HepG2 (cell line): ENCODE data around the gene UBAC1. TPM values are rescaled to one million over a fixed set of nuclear protein-coding genes. Genes with fewer than 3 reads are reported as not detected.

Experiments
- BORCS8-MEF2B ChIP-seq: sonication (generic); formaldehyde crosslinking; IDR thresholded peaks from 2 replicates; pipeline ENCODE4 v1.8.0; 2022; ENCODE audit warnings: mild to moderate bottlenecking, missing genetic modification reagents
- ELF4 ChIP-seq: sonication (generic); formaldehyde crosslinking; IDR thresholded peaks from 2 replicates; pipeline ENCODE4 v1.5.0; 2020; ENCODE audit warnings: missing genetic modification reagents, mild to moderate bottlenecking, moderate library complexity, borderline replicate concordance
- FLYWCH1 ChIP-seq: sonication (generic); formaldehyde crosslinking; IDR thresholded peaks from 2 replicates; pipeline ENCODE4 v1.8.1; 2023; ENCODE audit warnings: mild to moderate bottlenecking, missing genetic modification reagents
- MBD4 ChIP-seq: IDR thresholded peaks from 2 replicates; pipeline ENCODE4 v1.6.1; 2012; ENCODE audit warnings: low read length, inconsistent platforms, borderline replicate concordance
- SALL1 ChIP-seq: sonication (generic); formaldehyde crosslinking; IDR thresholded peaks from 2 replicates; pipeline ENCODE4 v1.8.0; 2022; ENCODE audit warnings: mild to moderate bottlenecking, missing genetic modification reagents
- SP140L ChIP-seq: sonication (generic); formaldehyde crosslinking; IDR thresholded peaks from 2 replicates; pipeline ENCODE4 v1.4.0; 2020; ENCODE audit warnings: missing genetic modification reagents, borderline replicate concordance
- TFDP1 ChIP-seq: IDR thresholded peaks from 2 replicates; pipeline ENCODE4 v1.6.1; 2016; ENCODE audit warnings: missing compliant biosample characterization, missing genetic modification reagents, borderline replicate concordance
- THYN1 ChIP-seq: sonication (generic); formaldehyde crosslinking; IDR thresholded peaks from 2 replicates; pipeline ENCODE4 v1.8.1; 2023; ENCODE audit warnings: low read depth, mild to moderate bottlenecking, moderate library complexity, missing genetic modification reagents, borderline replicate concordance
- ZC3H13 ChIP-seq: sonication (generic); formaldehyde crosslinking; IDR thresholded peaks from 2 replicates; pipeline ENCODE4 v1.8.1; 2023; ENCODE audit warnings: mild to moderate bottlenecking, missing genetic modification reagents, moderate library complexity
- ZNF414 ChIP-seq: sonication (generic); formaldehyde crosslinking; IDR thresholded peaks from 2 replicates; pipeline ENCODE4 v1.5.0; 2020; ENCODE audit warnings: missing genetic modification reagents
- ZNF441 ChIP-seq: sonication (generic); formaldehyde crosslinking; IDR thresholded peaks from 2 replicates; pipeline ENCODE4 v1.7.0; 2021; ENCODE audit warnings: missing genetic modification reagents, borderline replicate concordance
- ZNF451 ChIP-seq: sonication (generic); formaldehyde crosslinking; IDR thresholded peaks from 2 replicates; pipeline ENCODE4 v1.5.0; 2020; ENCODE audit warnings: mild to moderate bottlenecking, missing genetic modification reagents
- ZNF503 ChIP-seq: sonication (generic); formaldehyde crosslinking; IDR thresholded peaks from 2 replicates; pipeline ENCODE4 v1.4.0; 2020; ENCODE audit warnings: missing genetic modification reagents
- ZNF678 ChIP-seq: sonication (generic); formaldehyde crosslinking; IDR thresholded peaks from 2 replicates; pipeline ENCODE4 v1.4.0; 2020; ENCODE audit warnings: mild to moderate bottlenecking, missing genetic modification reagents
- ZNF841 ChIP-seq: sonication (generic); formaldehyde crosslinking; IDR thresholded peaks from 2 replicates; pipeline ENCODE4 v1.8.1; 2023; ENCODE audit warnings: missing genetic modification reagents, borderline replicate concordance
- polyA plus RNA-seq, 8 experiments: library from polyadenylated mRNA; depleted of rRNA in 3 of 8; stranded (reverse) in 7 of 8; unstranded in 1 of 8; fragments of >200 nt; fragmentation: Illumina TruSeq in 4 of 8; extraction: Trizol in 4 of 8; gene quantifications; 2 replicates each; pipeline versions ENCODE4 v1.2.1 to v1.2.3, GENCODE V29; 2011 to 2016; ENCODE audit warnings: low read depth in 4 of 8, missing spikeins in 1 of 8, mixed read lengths in 1 of 8; ENCODE audit not compliant: insufficient read depth in 1 of 8
- total RNA-seq, 5 experiments: library from RNA; depleted of rRNA; stranded (reverse); fragments of >200 nt; fragmentation: Illumina TruSeq; extraction: Trizol; gene quantifications; 2 replicates each; pipeline ENCODE4 v1.2.3, GENCODE V29; 2016; ENCODE audit warnings: low read depth in 1 of 5
- TF ChIP-seq, protein P1 (sequence below): sonication (generic); formaldehyde crosslinking; IDR thresholded peaks from 2 replicates; pipeline ENCODE4 v1.4.0; 2020; ENCODE audit warnings: missing genetic modification reagents, borderline replicate concordance
- TF ChIP-seq, protein P2 (sequence below): sonication (generic); formaldehyde crosslinking; IDR thresholded peaks from 2 replicates; pipeline ENCODE4 v1.5.1; 2020; ENCODE audit warnings: mild to moderate bottlenecking, missing genetic modification reagents, moderate library complexity
- TF ChIP-seq, protein P3 (sequence below): sonication (generic); formaldehyde crosslinking; IDR thresholded peaks from 2 replicates; pipeline ENCODE4 v1.5.0; 2020; ENCODE audit warnings: mild to moderate bottlenecking, low read depth, missing genetic modification reagents, borderline replicate concordance

The UBAC1 gene
- total and polyA plus RNA-seq, 2 of the 13 experiments (the other 11 are each of a cell fraction or from before 2014, with no cell fraction given) = 32.2 to 34.1 TPM

GRCh38 chr9:135971892-135972291, 10.7 kb upstream of the UBAC1 start (continued):
- TF ChIP-seq, protein P1, sequence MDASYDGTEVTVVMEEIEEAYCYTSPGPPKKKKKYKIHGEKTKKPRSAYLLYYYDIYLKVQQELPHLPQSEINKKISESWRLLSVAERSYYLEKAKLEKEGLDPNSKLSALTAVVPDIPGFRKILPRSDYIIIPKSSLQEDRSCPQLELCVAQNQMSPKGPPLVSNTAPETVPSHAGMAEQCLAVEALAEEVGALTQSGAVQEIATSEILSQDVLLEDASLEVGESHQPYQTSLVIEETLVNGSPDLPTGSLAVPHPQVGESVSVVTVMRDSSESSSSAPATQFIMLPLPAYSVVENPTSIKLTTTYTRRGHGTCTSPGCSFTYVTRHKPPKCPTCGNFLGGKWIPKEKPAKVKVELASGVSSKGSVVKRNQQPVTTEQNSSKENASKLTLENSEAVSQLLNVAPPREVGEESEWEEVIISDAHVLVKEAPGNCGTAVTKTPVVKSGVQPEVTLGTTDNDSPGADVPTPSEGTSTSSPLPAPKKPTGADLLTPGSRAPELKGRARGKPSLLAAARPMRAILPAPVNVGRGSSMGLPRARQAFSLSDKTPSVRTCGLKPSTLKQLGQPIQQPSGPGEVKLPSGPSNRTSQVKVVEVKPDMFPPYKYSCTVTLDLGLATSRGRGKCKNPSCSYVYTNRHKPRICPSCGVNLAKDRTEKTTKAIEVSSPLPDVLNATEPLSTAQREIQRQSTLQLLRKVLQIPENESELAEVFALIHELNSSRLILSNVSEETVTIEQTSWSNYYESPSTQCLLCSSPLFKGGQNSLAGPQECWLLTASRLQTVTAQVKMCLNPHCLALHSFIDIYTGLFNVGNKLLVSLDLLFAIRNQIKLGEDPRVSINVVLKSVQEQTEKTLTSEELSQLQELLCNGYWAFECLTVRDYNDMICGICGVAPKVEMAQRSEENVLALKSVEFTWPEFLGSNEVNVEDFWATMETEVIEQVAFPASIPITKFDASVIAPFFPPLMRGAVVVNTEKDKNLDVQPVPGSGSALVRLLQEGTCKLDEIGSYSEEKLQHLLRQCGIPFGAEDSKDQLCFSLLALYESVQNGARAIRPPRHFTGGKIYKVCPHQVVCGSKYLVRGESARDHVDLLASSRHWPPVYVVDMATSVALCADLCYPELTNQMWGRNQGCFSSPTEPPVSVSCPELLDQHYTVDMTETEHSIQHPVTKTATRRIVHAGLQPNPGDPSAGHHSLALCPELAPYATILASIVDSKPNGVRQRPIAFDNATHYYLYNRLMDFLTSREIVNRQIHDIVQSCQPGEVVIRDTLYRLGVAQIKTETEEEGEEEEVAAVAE = peak; percentile 97
- peak; percentile 100 for TF ChIP-seq BORCS8-MEF2B (CRISPR knock-in tag)
- peak; percentile 99 for TF ChIP-seq FLYWCH1 (CRISPR knock-in tag)
- TF ChIP-seq ELF4 = peak; percentile 95
- TF ChIP-seq ZC3H13 (CRISPR knock-in tag) = peak; percentile 96
- peak; percentile 100 for TF ChIP-seq SALL1
- peak; percentile 99 for TF ChIP-seq ZNF414 (CRISPR knock-in tag)
- peak; percentile 99 for TF ChIP-seq SP140L (CRISPR knock-in tag)
- TF ChIP-seq THYN1 (CRISPR knock-in tag) = no peak
- peak; percentile 99 for TF ChIP-seq ZNF678 (CRISPR knock-in tag)
- TF ChIP-seq MBD4 = no peak
- peak; percentile 89 for TF ChIP-seq ZNF503 (CRISPR knock-in tag)
- TF ChIP-seq TFDP1 (CRISPR knock-in tag) = peak; percentile 66; the same call in 1 of the 2 replicates
- TF ChIP-seq ZNF441 (CRISPR knock-in tag) = peak; percentile 98
- TF ChIP-seq, protein P2, sequence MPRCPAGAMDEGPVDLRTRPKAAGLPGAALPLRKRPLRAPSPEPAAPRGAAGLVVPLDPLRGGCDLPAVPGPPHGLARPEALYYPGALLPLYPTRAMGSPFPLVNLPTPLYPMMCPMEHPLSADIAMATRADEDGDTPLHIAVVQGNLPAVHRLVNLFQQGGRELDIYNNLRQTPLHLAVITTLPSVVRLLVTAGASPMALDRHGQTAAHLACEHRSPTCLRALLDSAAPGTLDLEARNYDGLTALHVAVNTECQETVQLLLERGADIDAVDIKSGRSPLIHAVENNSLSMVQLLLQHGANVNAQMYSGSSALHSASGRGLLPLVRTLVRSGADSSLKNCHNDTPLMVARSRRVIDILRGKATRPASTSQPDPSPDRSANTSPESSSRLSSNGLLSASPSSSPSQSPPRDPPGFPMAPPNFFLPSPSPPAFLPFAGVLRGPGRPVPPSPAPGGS = peak; percentile 99
- TF ChIP-seq ZNF451 (CRISPR knock-in tag) = peak; percentile 99
- TF ChIP-seq ZNF841 (CRISPR knock-in tag) = peak; percentile 94
- TF ChIP-seq, protein P3, sequence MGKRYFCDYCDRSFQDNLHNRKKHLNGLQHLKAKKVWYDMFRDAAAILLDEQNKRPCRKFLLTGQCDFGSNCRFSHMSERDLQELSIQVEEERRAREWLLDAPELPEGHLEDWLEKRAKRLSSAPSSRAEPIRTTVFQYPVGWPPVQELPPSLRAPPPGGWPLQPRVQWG (CRISPR knock-in tag) = peak; percentile 90; the same call in 1 of the 2 replicates
